CD4-positive, alpha-beta T cell treated with Interferon alpha-2 for 1 hour (primary cell): ENCODE results near the gene NFILZ.

Source experiments
- DNase-seq, 2 donors: peaks; one replicate each; pipeline ENCODE4 v3.0.0-alpha.2; 2020 to 2022

Gene NFILZ

DNA sequence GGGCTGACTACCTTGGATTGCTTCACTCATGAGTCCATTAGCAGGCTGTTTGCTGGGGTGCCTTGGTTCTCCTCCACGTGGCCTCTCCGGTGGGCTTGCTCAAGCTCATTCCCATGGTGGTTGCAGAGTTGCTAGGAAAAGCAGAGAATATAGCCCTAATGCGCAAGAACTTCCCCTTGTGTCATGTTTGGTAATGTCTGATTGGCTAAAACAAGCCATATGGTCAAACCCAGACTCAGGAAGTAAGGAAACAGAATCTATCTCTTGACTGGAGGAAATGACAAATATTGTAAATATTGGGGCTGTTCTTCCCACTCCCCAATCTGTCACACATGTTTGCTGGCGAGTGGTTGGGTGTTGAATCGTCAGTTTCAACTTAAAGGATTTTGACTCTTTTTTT, 12.1 kb downstream of the NFILZ start:
- no peak for DNase-seq

DNA sequence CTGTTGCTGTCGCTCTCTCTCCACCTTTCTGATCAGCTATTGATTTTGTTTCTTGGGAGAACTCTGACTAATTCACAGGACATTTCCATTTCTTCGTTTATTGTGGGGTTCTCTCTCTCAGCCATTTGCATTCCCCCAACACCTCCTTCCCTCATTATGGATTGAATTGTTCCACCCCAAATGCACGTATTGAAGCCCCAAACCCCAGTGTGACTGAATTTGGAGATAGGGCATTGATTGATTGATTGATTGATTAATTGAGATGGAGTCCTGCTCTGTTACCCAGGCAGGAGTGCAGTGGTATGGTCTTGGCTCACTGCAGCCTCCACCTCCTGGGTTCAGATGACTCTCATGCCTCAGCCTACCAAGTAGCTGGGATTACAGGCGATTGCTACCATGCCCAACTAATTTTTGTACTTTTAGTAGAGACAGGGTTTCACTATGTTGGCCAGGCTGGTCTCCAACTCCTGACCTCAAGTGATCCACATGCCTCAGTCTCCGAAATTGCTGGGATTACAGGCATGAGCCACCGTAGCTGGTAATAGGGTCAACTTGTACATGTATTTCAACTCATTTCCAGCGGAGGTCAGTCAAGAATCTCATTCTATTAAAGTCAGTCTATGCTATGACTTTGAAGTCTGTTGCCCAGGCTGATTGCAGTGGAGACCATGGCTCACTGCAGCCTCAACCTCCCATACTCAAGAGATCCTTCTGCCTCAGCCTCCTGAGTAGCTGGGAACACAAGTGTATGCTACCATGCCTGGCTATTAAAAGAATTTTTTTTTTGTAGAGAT, 13.6 kb downstream of the NFILZ start:
- DNase-seq: no peak

DNA sequence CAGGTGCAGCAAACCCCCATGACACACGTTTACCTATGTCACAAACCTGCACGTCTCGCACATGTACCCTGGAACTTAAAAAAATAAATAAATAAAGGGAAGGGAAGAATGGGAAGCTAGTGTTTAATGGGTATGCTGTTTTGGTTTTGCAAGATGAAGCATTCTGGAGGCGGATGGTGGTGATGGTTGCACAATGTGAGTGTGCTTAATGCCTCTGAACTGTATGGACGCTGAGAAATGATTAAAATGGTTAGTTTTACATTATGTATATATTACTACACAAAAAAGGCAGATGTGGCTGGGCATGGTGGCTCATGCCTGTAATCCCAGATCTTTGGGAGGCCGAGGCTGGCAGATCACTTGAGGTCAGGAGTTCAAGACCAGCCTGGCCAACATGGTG, 17.8 kb downstream of the NFILZ start:
- DNase-seq: no peak

DNA sequence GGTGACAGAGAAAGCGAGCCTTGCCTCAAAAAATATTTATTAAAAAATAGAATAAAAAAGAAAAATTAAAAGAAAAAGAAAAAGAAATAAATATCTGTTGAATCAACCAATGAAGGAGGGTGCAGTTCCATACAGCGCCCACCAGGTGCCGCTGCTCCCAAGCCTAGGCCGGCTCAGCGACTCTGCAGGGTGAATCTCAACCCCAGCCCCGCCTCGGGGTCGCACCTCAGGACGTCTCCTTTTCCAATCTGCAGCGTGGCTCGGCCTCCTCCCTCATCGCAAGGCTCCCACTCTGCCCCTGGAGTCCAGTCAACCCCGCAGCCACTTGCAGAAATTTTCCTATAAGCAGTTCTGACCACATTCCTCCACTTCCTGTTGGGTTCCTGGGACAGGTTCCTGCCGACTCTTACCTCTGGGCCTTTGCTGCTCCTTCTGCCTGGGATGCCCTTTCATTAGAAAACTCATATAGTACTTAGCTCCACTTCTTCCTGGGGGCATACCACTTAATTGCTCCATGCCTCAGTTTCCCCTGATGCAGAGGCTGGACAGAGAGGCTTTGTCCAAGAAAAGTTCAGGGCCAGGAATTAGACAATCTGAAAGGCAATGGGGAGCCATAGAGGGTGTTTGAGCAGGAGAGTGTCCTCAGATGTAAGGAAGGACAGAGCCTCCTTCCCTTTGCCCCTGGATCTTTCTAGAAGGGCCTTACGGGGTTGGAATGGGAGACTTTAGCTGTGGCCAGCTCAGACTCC, 24.3 kb downstream of the NFILZ start:
- DNase-seq: peak; percentile 57 to 70

DNA sequence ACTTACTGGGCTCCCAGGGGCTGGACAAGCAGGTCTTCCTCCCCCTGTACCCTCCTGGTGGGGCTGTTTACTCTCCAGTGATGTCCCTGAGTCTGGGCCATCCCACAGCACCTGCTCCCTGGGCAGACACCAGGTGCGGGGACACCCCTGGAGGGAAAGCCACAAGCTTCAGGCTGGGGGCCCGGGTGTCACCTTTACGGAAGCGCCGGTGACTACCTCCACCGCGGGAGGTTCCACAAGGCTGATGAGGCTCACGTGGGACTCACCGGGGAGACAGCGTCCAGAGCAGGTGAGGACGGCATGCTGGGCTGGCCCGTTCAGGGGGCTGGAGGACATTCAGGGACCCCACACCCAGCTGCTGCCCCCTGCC, 24.9 kb downstream of the NFILZ start:
- peak in 1 of 2 donors; percentile 46 for DNase-seq

DNA sequence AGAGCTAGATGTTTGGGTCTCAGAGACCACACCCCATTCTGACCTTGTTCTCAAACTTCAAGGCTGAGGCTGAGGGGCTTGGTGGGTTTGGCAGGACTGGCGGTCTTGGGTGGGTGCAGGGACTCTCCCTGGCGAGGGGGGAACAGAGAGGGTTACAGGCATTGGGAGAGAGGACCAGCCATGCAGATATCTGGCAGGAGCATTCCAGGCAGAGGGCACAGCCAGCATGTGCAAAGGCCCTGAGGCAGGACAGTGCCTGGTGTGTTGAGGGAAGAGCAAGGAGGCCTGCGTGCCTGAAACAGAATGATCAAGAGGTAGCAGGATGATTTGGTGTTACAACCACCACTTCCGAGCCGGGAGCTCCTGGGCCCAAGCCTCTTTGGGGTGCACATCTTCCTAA, 27.4 kb downstream of the NFILZ start:
- DNase-seq: no peak

DNA sequence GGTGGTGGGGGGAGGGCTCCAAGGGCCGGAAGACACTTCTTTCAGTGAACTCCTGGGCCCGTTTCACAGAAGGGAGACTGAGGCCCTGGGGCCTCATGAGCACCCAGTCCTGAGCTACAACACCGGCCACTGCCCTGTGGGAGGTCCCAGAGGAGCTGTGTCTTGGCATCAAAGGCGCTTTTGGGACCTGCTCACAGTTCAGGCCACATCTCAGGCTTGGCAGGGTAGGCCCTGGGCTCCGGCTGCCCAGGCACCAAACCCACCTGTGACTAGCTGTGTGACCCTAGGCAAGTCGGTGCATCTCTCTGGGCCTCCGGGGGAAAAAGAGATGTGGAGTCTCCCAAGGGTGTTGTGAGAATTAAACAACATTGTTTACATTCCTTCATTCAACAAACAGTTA, 29.5 kb downstream of the NFILZ start:
- no peak for DNase-seq

DNA sequence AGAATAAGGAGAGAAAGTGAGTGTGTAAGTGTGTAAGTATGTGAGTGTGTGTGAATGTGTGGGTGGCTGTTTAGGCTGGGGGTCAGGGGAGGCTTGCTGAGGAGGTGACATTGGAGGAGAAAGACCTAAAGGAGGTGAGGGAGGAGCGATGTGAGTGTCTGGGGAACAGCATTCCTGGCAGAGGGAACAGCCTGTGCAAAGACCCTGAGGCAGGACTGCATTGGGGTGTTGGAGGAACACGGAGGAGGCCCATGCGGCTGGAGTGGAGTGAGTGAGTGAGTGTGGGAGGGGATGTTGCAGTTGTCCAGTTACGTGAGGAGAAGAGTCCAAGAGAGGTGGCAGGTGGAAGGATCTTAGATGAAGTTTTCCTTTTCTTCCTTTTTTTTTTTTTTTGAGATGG, 31.8 kb downstream of the NFILZ start:
- DNase-seq: no peak

DNA sequence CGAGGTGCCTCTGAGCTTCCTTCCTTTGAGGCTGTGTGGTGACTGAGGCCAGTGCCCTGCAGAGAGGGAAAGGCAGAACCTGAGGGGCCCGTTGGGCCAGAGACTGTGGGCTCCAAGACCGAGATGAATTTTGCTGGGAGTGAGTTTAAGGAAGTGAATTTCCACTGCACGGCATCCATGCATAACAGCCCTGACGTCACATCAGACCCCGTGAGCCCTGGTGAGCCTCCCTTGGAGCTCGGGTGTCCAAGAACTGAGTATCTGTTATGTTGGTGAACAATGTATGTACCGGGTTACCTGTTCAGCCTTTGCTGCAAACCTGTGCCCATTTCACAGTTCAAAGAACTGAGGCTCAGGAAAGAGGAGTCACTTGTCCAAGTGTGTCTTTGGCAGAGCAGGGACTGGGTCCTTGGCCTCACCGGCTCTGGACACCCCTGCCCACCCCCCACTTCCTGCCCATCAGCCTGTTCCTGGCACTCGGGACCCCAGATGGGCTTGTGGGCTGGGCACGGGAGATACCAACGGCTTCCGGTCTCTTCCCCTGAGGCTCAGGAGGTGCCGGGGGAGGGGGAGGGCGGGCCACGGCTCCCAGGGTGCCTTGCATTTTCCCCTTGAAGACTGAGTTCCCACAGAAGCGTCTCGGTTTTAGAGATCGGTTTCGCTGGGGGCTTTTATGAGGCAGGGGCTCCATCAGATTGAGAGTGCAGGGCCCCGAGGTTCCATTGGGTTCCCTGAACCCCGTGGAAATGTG, 33.7 kb downstream of the NFILZ start:
- DNase-seq: peak; percentile 23 to 50

DNA sequence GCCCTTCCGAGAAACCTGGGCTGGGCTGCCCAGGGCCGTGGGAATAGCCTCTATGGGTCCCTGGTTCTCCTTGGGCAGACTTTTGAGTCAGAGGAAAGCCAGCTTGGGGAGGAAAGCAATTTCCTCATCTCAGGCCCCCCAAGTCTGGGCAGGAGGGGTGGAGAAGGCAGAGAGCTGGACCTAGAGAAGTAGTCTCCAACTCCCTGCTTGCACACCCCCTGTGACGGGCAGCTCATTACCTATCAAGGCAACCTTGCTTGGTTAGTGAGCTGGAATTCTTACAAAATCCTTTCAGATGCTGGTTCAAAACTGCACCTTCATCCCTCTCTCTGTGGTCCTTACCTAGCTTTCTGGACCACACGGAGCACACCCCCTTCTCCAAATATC, 34.2 kb downstream of the NFILZ start:
- no peak for DNase-seq

DNA sequence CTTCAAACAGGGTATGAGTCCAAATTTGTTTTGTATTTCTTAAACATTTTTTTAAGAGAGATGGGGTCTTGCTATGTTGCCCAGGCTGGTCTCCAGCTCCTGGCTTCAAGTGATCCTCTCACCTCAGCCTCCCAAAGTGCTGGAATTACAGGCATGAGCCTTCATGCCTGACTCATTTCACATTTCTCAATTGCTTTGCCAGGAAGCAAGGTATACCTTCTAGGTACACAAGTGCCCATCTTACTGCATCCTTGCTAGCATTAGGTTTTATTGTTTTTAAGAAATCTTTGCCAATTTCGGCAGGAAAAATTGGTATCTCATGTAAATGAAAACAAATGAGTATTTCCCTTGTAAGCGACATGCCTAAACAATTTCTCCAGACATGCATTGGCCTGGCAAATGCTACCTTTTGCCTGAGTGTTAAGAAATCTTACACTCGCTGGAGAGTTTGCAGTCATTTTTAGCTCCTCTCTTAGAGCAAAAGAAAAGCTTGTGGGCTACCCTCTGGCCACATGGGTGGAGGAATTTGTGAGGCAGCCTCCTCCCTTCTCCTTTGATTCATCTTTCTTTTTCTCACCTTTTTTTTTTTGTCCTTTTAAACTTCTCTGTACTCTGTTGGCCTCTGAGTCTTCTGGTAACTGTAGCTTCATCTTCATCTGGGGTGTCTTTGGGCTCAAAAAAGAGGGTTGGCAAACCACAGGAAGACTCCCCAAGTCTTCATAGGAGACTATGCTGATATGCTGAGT, 35.2 kb downstream of the NFILZ start:
- no peak for DNase-seq

DNA sequence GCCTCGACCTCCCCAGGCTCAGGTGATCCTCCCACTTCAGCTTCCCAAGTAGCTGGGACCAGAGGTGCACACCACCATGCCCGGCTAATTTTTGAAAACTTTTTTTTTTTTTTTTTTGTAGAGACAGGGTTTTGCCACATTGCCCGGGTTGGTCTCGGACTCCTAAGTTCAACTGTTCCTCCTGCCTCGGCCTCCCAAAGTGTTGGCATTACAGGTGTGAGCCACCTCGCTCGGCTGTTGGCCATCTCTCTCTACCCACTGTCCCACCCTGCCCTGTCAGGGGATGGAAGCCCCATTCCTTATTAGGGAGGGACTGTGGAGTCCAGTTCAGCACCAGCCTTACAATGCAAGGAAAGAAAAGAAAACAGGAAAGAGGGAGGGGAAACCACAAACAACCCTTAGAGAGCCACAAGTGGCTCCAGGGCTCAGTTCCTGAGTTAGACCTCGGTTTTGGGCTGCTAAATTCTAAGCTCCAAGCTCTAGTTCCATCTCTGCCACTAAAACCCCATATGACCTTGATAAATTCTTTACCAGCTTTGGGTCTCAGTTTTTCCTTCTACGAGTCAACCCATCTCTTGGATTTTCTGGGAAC, 36.5 kb downstream of the NFILZ start:
- no peak for DNase-seq

DNA sequence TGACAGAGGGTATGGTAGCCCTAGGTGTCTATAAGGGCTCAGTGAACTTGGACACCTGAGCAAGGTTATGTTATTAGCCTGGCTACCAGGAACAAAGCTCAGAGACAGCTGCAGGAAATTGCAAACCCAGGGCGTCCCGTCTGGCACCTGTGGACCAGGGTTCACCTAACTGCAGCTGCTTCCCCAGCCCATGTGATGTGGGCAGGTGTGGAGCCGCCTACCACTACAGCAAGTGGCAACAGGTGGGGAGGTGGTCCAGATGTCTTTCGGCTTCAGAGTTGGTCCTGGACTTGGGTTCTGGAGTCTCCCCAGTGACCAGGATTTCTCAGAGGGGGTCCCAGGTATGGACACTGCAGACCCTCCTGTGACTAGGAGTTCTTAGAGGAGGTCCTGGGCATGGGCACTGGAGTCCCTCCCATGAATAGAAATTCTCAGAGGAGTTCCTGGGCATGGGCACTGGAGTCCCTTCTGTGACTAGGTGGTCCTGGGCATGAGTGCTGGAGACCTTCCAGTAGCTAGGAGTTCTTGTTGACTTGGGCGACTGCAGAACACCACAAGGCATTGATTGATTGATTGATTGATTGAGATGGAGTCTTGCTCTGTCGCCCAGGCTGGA, 43.0 kb downstream of the NFILZ start:
- no peak for DNase-seq

DNA sequence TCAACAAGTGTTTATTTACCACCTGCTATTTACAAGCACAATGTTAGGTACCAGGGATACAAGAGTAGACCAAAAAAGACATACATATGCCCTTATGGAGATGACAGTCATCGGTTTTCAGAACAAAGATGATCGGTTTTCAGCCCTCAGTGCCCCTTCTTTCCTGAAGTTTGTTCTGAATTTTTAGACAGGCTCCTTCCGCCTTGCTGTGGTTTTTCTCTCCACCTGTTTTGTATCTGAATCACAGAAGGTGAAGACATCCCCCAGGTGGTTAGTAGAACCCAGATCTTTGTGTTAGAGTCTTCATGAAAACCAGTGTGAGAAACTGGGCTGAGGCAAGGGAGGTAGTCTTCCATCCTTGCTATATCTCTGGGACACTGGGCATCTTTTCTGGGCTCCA, 44.6 kb downstream of the NFILZ start:
- DNase-seq: no peak

DNA sequence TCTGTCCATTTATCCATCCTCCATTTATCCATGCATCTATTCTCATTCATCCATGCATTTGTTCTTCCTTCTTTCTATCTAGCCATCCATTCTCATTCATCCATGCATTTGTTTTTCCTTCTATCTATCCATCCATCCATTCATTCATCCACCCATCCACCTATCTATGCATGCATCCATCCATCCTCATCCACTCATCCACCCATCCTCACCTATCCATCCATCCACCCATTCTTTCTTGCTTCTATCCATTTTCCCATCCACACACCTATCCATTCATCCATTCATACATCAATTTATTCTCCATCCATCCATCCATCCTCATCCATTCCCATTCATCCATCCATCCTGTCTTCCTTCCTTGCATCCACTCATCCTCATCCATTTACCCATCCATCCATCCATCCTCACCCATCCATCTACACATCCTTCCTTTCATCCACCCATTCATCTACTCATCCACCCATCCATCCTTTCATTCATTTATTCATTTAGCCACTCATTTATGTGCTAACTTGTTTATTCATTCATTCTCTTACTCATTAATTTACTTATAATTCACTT, 47.9 kb downstream of the NFILZ start:
- no peak for DNase-seq
